Measurements from ENCODE around the gene ZBTB7A.

The ZBTB7A gene

GRCh38 chr19:4060621-4061177, 6.0 kb downstream of the ZBTB7A start:
- TF ChIP-seq MAX (IDR thresholded peaks at IDR 0.05) (no peak), EP300 (IDR thresholded peaks at IDR 0.05; ENCODE audit: borderline replicate concordance) (no peak), YY1 (IDR thresholded peaks at IDR 0.05; ENCODE audit: low read depth) (no peak), TAF1 (IDR thresholded peaks at IDR 0.05; ENCODE audit: low read depth) (no peak), FOXM1 (IDR thresholded peaks at IDR 0.05; ENCODE audit: borderline replicate concordance, low read depth) (no peak), REST (IDR thresholded peaks at IDR 0.05; ENCODE audit: low read depth) (no peak), CEBPB (IDR thresholded peaks at IDR 0.05) (no peak), NFIC (IDR thresholded peaks at IDR 0.05) (no peak), CREB1 (IDR thresholded peaks at IDR 0.05; ENCODE audit: low read depth) (no peak), TCF12 (IDR thresholded peaks at IDR 0.05; ENCODE audit: low read depth) (no peak), EGR1 (IDR thresholded peaks at IDR 0.05) (no peak), TEAD4 (IDR thresholded peaks at IDR 0.05) (no peak), ZBTB7A (IDR thresholded peaks at IDR 0.05; ENCODE audit: low read depth) (no peak), USF1 (IDR thresholded peaks at IDR 0.05) (no peak)

GRCh38 chr19:4059891-4060620, 6.6 kb downstream of the ZBTB7A start:
- no peak for TF ChIP-seq USF1 (IDR thresholded peaks at IDR 0.05)
- TF ChIP-seq YY1 (IDR thresholded peaks at IDR 0.05; ENCODE audit: low read depth), result no peak
- no peak for TF ChIP-seq CEBPB (IDR thresholded peaks at IDR 0.05)
- TF ChIP-seq REST (IDR thresholded peaks at IDR 0.05; ENCODE audit: low read depth), result no peak
- no peak for TF ChIP-seq TAF1 (IDR thresholded peaks at IDR 0.05; ENCODE audit: low read depth)
- TF ChIP-seq ZBTB7A (IDR thresholded peaks at IDR 0.05; ENCODE audit: low read depth), result no peak
- no peak for TF ChIP-seq EP300 (IDR thresholded peaks at IDR 0.05; ENCODE audit: borderline replicate concordance)
- TF ChIP-seq RAD21 (IDR thresholded peaks at IDR 0.05; ENCODE audit: low read depth), result no peak
- TF ChIP-seq FOXM1 (IDR thresholded peaks at IDR 0.05; ENCODE audit: borderline replicate concordance, low read depth), result no peak
- no peak for TF ChIP-seq EGR1 (IDR thresholded peaks at IDR 0.05)
- no peak for TF ChIP-seq TCF12 (IDR thresholded peaks at IDR 0.05; ENCODE audit: low read depth)

GRCh38 chr19:4059453-4059871, 7.2 kb downstream of the ZBTB7A start:
- TF ChIP-seq CEBPB (IDR thresholded peaks at IDR 0.05) (no peak), USF1 (IDR thresholded peaks at IDR 0.05) (no peak), CREB1 (IDR thresholded peaks at IDR 0.05; ENCODE audit: low read depth) (no peak), YY1 (IDR thresholded peaks at IDR 0.05; ENCODE audit: low read depth) (no peak), REST (IDR thresholded peaks at IDR 0.05; ENCODE audit: low read depth) (no peak), TAF1 (IDR thresholded peaks at IDR 0.05; ENCODE audit: low read depth) (no peak), MAX (IDR thresholded peaks at IDR 0.05) (no peak), RAD21 (IDR thresholded peaks at IDR 0.05; ENCODE audit: low read depth) (no peak), EP300 (IDR thresholded peaks at IDR 0.05; ENCODE audit: borderline replicate concordance) (no peak), ZBTB7A (IDR thresholded peaks at IDR 0.05; ENCODE audit: low read depth) (no peak), TCF12 (IDR thresholded peaks at IDR 0.05; ENCODE audit: low read depth) (no peak), NFIC (IDR thresholded peaks at IDR 0.05) (no peak), FOXM1 (IDR thresholded peaks at IDR 0.05; ENCODE audit: borderline replicate concordance, low read depth) (no peak), TEAD4 (IDR thresholded peaks at IDR 0.05) (no peak), EGR1 (IDR thresholded peaks at IDR 0.05) (no peak)
